GM06990 (cell line): Measurements from ENCODE around the gene PLA1A.
"Not testable (repeated sequence)": the region's sequence is repeated elsewhere in the genome, so short reads cannot be mapped to it uniquely, and the experiment has no call there.

Source experiments
- DNase-seq: peaks from one replicate; pipeline ENCODE4 v3.0.0-alpha.2; 2011; ENCODE audit not compliant: insufficient read length; ENCODE audit errors: extremely low read depth
- H3K27me3 ChIP-seq: replicated peaks from 2 replicates; pipeline ENCODE4 v1.6.0; 2011; ENCODE audit warnings: low read length; ENCODE audit not compliant: control insufficient read depth, insufficient read depth
- H3K36me3 ChIP-seq: 2 replicates; pipeline ENCODE4 v1.5.1; 2011; ENCODE audit warnings: low read length; ENCODE audit not compliant: control insufficient read depth, insufficient read depth
- H3K4me3 ChIP-seq: replicated peaks from 2 replicates; pipeline ENCODE4 v1.5.1; 2011; ENCODE audit warnings: low read depth, mild to moderate bottlenecking, control low read depth, low read length
- TF ChIP-seq, protein P1 (sequence below): IDR thresholded peaks from 2 replicates; pipeline ENCODE4 v1.5.1; 2011; ENCODE audit warnings: low read length, control low read depth, mild to moderate bottlenecking, inconsistent platforms; ENCODE audit not compliant: insufficient read depth, poor library complexity, severe bottlenecking

PLA1A gene, protein sequence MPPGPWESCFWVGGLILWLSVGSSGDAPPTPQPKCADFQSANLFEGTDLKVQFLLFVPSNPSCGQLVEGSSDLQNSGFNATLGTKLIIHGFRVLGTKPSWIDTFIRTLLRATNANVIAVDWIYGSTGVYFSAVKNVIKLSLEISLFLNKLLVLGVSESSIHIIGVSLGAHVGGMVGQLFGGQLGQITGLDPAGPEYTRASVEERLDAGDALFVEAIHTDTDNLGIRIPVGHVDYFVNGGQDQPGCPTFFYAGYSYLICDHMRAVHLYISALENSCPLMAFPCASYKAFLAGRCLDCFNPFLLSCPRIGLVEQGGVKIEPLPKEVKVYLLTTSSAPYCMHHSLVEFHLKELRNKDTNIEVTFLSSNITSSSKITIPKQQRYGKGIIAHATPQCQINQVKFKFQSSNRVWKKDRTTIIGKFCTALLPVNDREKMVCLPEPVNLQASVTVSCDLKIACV

DNA sequence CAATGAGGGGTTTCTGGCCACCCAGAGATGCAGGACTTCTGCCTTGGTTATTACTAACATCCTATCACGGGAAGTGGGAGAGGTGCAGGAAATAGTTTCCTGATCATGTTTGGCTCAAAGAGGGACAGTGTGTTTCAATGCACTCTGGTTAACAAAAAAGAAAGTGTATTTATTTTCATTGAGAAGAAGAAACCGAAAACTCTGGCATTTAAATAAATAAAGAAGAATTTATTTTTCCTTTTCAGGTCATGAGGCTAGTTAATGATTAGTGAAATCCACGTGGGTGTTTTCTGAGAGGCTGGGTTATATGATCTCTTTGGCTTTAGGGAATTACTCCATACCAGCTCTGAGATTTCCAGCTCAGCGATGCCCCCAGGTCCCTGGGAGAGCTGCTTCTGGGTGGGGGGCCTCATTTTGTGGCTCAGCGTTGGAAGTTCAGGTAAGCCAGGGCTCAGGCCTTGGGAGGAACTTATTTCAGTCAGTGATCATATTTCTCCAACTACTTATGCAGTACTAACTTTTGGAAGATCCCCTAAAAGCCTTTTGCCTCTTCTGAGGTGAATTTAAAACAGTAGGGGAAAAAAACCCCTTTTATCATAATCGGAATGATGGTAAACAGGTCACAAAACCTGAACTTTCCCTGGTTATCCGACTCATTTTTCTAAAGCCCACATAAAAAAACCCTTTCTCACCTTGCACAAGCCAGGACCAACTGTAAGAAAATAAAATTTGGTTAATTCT is at the start of gene PLA1A:
TSS of gene PLA1A (plus strand) at position 338 of the 741 bp plus-strand sequence. CDS start at position 367, 29 bp downstream.
- TF ChIP-seq, protein P1, sequence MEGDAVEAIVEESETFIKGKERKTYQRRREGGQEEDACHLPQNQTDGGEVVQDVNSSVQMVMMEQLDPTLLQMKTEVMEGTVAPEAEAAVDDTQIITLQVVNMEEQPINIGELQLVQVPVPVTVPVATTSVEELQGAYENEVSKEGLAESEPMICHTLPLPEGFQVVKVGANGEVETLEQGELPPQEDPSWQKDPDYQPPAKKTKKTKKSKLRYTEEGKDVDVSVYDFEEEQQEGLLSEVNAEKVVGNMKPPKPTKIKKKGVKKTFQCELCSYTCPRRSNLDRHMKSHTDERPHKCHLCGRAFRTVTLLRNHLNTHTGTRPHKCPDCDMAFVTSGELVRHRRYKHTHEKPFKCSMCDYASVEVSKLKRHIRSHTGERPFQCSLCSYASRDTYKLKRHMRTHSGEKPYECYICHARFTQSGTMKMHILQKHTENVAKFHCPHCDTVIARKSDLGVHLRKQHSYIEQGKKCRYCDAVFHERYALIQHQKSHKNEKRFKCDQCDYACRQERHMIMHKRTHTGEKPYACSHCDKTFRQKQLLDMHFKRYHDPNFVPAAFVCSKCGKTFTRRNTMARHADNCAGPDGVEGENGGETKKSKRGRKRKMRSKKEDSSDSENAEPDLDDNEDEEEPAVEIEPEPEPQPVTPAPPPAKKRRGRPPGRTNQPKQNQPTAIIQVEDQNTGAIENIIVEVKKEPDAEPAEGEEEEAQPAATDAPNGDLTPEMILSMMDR, result no peak
- peak within 1 kb of the TSS; percentile 36 for H3K4me3 ChIP-seq
- no peaks in the 10 kb centered on the region for H3K27me3 ChIP-seq
- peak; percentile 52 for DNase-seq
- H3K36me3 ChIP-seq, result no peaks in the 10 kb centered on the region

DNA sequence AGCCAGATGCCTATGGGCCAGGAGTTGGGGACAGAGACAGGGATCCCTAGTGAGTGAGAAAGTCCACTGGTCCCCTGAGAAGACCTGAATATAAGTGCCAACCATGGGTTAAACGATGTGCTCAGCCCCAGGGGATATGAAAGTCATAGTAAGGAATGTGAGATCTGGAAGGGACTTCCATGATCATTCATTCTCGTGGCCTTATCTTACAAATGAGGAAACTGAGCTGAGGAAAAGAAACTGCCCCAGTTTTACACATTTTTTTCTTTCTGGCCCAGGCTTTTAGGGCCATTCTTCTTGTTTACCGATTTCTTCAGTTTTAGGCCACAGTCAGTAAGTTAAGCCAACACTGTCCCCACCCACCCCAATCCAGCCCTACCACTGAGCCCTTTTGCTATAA is 49.3 kb upstream of the PLA1A start:
- H3K4me3 ChIP-seq, result no peak overlapping the region
- no peak for DNase-seq
- TF ChIP-seq, protein P1, result no peak
- H3K36me3 ChIP-seq, result peaks cover 14% of the 10 kb centered on the region
- H3K27me3 ChIP-seq, result no peaks in the 10 kb centered on the region

DNA sequence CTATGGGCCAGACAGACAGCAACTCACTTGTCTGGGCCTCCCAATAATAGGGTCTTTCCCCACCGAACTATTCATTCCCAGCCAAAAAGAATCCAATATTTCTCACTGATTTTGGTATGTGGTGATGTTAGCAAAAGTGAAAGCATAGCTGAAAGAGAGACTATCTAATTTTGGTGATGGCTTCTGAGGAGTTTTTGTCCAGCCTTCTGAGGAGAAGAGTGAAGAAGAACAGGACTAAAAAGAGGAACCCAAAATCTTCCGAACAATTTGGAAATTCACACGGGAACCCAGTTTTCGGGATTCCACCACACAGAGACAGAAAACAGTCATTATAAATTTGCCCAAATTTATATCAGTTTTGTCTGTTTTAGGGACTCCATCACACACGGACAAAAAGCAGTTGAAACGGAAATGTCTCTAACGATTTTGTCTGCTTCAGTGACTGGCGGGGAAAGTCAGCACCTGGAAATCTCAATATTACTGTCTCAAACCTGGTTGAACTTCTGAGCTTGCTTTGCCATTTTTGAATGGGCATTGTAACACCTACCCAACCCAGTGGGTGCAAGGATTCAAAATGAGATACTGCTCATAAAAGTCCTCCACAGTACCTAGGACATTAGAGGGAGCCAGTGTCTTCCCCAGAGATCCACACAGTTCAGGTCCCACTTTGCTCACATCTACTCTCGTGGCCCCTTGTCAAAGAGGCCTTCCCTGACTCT is 47.3 kb upstream of the PLA1A start:
- H3K27me3 ChIP-seq, result no peaks in the 10 kb centered on the region
- H3K36me3 ChIP-seq, result peaks cover 13% of the 10 kb centered on the region
- peak overlapping the region; percentile 36 for H3K4me3 ChIP-seq
- DNase-seq, result peak; percentile 59
- TF ChIP-seq, protein P1, result peak; percentile 38

DNA sequence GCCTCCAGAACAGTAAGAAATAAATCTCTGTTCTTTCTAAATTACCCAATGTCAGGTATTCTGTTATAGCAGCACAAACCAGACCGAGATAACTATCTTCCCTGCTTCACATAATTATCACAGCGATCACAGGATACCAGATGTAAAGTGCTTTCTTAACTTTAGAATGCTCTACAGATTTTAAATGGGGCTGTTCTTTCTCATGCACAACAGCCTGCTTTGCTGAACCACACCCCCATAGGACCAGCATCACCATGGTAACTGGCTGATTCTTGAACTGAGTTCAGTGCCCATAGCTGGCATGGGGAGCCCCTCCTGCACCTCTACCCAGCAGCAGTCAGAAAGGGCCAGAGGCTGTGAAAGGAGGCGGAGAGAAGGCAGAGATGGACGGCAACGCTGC is 46.1 kb upstream of the PLA1A start:
- peaks cover 17% of the 10 kb centered on the region for H3K36me3 ChIP-seq

DNA sequence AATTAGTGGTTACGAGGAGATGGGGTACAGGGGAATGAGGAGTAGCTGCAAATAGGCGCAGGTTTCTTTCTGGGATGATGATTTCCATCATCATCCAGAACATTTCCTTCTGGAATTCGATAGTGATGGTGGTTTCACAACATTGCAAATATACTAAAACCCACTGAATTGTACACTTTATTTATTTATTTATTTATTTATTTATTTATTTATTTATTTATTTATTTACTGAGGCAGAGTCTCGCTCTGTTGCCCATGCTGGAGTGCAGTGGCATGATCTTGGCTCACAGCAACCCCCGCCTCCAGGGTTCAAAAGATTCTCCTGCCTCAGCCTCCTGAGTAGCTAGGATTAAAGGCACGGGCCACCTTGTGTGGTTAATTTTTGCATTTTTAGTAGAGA is 44.8 kb upstream of the PLA1A start:
- peak overlapping the region; percentile 90 for H3K4me3 ChIP-seq
- DNase-seq, H3K27me3 ChIP-seq: not testable (repeated sequence)
- H3K36me3 ChIP-seq, result peaks cover 14% of the 10 kb centered on the region

More for the DNA sequence above, 46.1 kb upstream of the PLA1A start:
- DNase-seq, result no peak
- peak overlapping the region; percentile 90 for H3K4me3 ChIP-seq
- TF ChIP-seq, protein P1, result no peak
- H3K27me3 ChIP-seq, result no peaks in the 10 kb centered on the region
